ENCODE data around the gene ENO1. TPM values are rescaled to one million over a fixed set of nuclear protein-coding genes. Genes with fewer than 3 reads are reported as not detected.
"Not testable (repeated sequence)": the region's sequence is repeated elsewhere in the genome, so short reads cannot be mapped to it uniquely, and the experiment has no call there.

The ENO1 gene
- total RNA-seq, 1 donor from 2014 or later, result 124 TPM

GRCh38 chr1:8844501-8845006, 33.9 kb downstream of the ENO1 start:
- DNase-seq, result peak; percentile 35
- H3K27me3 ChIP-seq (ENCODE audit: low read depth), result no peaks in the 10 kb centered on the region
- H3K27ac ChIP-seq (replicated peaks), result peak overlapping the region; percentile 42
- intact Hi-C loops (cut with micrococcal nuclease), result no loop called here
- peaks cover 32% of the 10 kb centered on the region for H3K4me1 ChIP-seq
- no peaks in the 10 kb centered on the region for H3K9me3 ChIP-seq (replicated peaks)
- H3K4me3 ChIP-seq, result no peak overlapping the region
- no peaks in the 10 kb centered on the region for H3K36me3 ChIP-seq
- no peak for TF ChIP-seq CTCF (IDR thresholded peaks at IDR 0.05; ENCODE audit: borderline replicate concordance)

DNA sequence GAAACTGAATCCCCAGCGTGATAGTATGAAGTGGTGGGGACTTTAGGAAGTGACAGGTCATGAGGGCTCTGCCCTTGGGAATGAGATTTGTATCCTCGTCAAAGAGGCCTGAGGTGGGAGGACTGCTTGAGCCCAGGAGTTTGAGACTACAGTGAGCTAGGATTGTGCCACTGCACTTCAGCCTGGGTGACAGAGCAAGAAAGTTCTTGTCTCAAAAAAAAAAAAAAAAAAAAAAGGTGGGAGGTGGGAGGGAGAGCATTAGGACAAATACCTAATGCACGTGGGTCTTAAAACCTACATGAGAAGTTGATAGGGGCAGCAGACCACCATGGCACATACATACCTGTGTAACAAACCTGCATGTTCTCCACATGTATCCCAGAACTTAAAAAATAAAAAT, 37.1 kb downstream of the ENO1 start:
- no peak for TF ChIP-seq CTCF (IDR thresholded peaks at IDR 0.05; ENCODE audit: borderline replicate concordance)
- Histone ChIP-seq H3K27ac (replicated peaks) (no peak overlapping the region), H3K9me3 (replicated peaks) (no peaks in the 10 kb centered on the region), H3K27me3 (ENCODE audit: low read depth) (no peaks in the 10 kb centered on the region), H3K36me3 (no peaks in the 10 kb centered on the region), H3K4me3 (no peak overlapping the region), H3K4me1 (peaks cover 13% of the 10 kb centered on the region)
- intact Hi-C loops (cut with micrococcal nuclease), result no loop called here
- no peak for DNase-seq

DNA sequence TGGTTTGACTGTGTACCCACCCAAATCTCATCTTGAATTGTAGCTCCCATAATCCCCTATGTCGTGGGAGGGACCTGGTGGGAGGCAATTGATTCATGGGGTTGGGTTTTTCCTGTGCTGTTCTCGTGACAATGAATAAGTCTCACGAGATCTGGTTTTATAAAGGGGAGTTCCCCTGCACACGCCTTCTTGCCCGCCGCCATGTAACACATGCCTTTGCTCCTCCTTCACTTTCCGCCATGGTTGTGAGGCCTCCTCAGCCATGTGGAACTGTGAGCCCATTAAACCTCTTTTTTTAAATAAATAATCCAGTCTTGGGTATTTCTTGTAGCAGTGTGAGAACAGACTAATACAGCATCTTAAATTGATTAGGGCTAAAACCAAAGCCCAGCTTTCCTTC, 38.5 kb downstream of the ENO1 start:
- Histone ChIP-seq H3K4me3 (no peak overlapping the region), H3K4me1 (peaks cover 9% of the 10 kb centered on the region), H3K27me3 (ENCODE audit: low read depth) (no peaks in the 10 kb centered on the region), H3K36me3 (no peaks in the 10 kb centered on the region), H3K9me3 (replicated peaks) (no peaks in the 10 kb centered on the region), H3K27ac (replicated peaks) (no peak overlapping the region)
- no peak for TF ChIP-seq CTCF (IDR thresholded peaks at IDR 0.05; ENCODE audit: borderline replicate concordance)
- no peak for DNase-seq
- intact Hi-C loops (cut with micrococcal nuclease), result no loop called here

DNA sequence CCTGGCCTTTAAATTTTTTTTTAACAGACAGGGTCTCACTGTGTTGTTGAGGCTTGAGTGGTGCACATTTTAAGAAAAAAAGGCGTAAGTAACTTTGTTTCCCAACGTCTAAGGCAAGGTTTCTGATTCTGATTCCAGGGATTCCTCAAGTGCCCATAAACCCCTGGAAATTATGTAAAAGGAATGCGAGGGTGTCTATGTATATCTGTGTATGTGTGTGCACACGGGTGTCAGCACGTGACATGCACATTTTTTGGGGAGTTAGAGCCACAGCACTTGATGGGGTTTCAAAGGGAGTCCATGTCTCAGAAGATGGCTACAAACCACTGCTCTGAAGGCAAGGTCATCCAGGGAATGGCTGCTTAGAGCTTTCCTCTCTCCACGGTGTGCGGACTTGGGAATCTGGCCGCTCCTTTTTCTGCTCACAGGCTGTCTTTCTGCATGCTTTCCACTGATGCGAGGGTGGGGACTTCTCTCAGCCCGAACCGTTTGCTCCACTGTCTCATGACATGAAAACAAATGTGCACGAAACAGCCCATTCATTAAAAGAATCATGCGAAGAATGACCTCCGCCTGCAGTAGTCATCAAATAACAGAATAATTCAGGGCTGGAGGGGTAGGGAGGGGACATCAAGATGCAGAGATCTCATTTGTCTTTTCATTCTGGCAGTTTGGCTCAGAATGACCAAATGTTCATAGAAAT, 42.4 kb downstream of the ENO1 start:
- Histone ChIP-seq H3K27me3 (ENCODE audit: low read depth) (no peaks in the 10 kb centered on the region), H3K4me3 (no peak overlapping the region), H3K27ac (replicated peaks) (no peak overlapping the region), H3K36me3 (no peaks in the 10 kb centered on the region), H3K4me1 (no peaks in the 10 kb centered on the region), H3K9me3 (replicated peaks) (no peaks in the 10 kb centered on the region)
- intact Hi-C loops (cut with micrococcal nuclease), result no loop called here
- no peak for DNase-seq
- TF ChIP-seq CTCF (IDR thresholded peaks at IDR 0.05; ENCODE audit: borderline replicate concordance), result no peak

GRCh38 chr1:8831340-8831739, 47.1 kb downstream of the ENO1 start:
- Histone ChIP-seq H3K4me1 (no peaks in the 10 kb centered on the region), H3K4me3 (no peak overlapping the region), H3K36me3 (no peaks in the 10 kb centered on the region), H3K9me3 (replicated peaks) (no peaks in the 10 kb centered on the region), H3K27me3 (ENCODE audit: low read depth) (no peaks in the 10 kb centered on the region), H3K27ac (replicated peaks) (no peak overlapping the region)
- intact Hi-C loops (cut with micrococcal nuclease), result no loop called here
- TF ChIP-seq CTCF (IDR thresholded peaks at IDR 0.05; ENCODE audit: borderline replicate concordance), result peak; percentile 26
- DNase-seq, result no peak

GRCh38 chr1:8830732-8831131, 47.8 kb downstream of the ENO1 start:
- DNase-seq; intact Hi-C loops (cut with micrococcal nuclease); H3K36me3 ChIP-seq; H3K4me3 ChIP-seq; H3K27me3 ChIP-seq (ENCODE audit: low read depth); H3K27ac ChIP-seq (replicated peaks); H3K4me1 ChIP-seq; H3K9me3 ChIP-seq (replicated peaks): not testable (repeated sequence)
